OCI-LY7 (cell line): Measurements from ENCODE around the gene NEB. TPM values are rescaled to one million over a fixed set of nuclear protein-coding genes. Genes with fewer than 3 reads are reported as not detected.

Experiments used
- BruUV-seq: library from RNA; stranded (reverse); fragments of 400-500 nt; replicated peaks from 2 replicates; lab custom pipeline; 2021; lab: Mats Ljungman, UMichigan
- CTCF ChIA-PET: fragments of 300-600 bp; sonication (Branson Sonifier 250); formaldehyde crosslinking; loops from one replicate; lab custom pipeline; 2022; ENCODE audit warnings: antibody characterized with exemption; ENCODE audit not compliant: unreplicated experiment; lab: Charles Lee
- POLR2A ChIA-PET: fragments of 300-600 bp; sonication (Branson Sonifier 250); formaldehyde crosslinking; loops from one replicate; lab custom pipeline; 2022; ENCODE audit warnings: antibody characterized with exemption; lab: Charles Lee
- DNase-seq: peaks from one replicate; pipeline ENCODE4 v3.0.0-alpha.2; 2015; ENCODE audit warnings: low spot score
- H2AFZ ChIP-seq: fragments of 200-600 bp; sonication (generic), shearing (Covaris generic); 2 replicates; pipeline ENCODE4 v1.6.1; 2014; ENCODE audit warnings: mild to moderate bottlenecking, antibody characterized with exemption, low read length, moderate library complexity
- H3K27ac ChIP-seq: fragments of 200-600 bp; sonication (generic); 2 replicates; pipeline ENCODE4 v1.5.1; 2014; ENCODE audit warnings: mixed run types, low read depth, mild to moderate bottlenecking, moderate library complexity, low read length, inconsistent platforms; ENCODE audit not compliant: poor library complexity, severe bottlenecking
- H3K36me3 ChIP-seq: fragments of 200-600 bp; sonication (generic); 2 replicates; pipeline ENCODE4 v1.6.1; 2014; ENCODE audit warnings: mild to moderate bottlenecking, antibody characterized with exemption, low read length, moderate library complexity, mixed read lengths; ENCODE audit not compliant: insufficient read depth
- H3K4me1 ChIP-seq: fragments of 200-600 bp; sonication (generic); 2 replicates; pipeline ENCODE4 v1.5.1; 2014; ENCODE audit warnings: mild to moderate bottlenecking, low read length; ENCODE audit not compliant: insufficient read depth, poor library complexity, severe bottlenecking
- H3K4me2 ChIP-seq: fragments of 200-600 bp; sonication (generic); 2 replicates; pipeline ENCODE4 v1.6.1; 2014; ENCODE audit warnings: mild to moderate bottlenecking, low read length
- H3K4me3 ChIP-seq: fragments of 200-600 bp; sonication (generic); 2 replicates; pipeline ENCODE4 v1.5.1; 2014; ENCODE audit warnings: mild to moderate bottlenecking, low read depth, low read length; ENCODE audit not compliant: poor library complexity, severe bottlenecking
- H3K79me2 ChIP-seq: fragments of 200-600 bp; sonication (generic); 2 replicates; pipeline ENCODE4 v1.6.1; 2016; ENCODE audit warnings: low read depth, mild to moderate bottlenecking, low read length, moderate library complexity, mixed read lengths; ENCODE audit not compliant: insufficient read depth
- H3K9me2 ChIP-seq: fragments of 200-600 bp; sonication (generic); 2 replicates; pipeline ENCODE4 v1.6.1; 2016; ENCODE audit warnings: mild to moderate bottlenecking, low read length, mixed read lengths; ENCODE audit not compliant: insufficient read depth
- H3K9me3 ChIP-seq: fragments of 200-600 bp; sonication (generic); 2 replicates; pipeline ENCODE4 v1.6.1; 2014; ENCODE audit warnings: mild to moderate bottlenecking, mixed run types, low read length, mixed read lengths
- H4K20me1 ChIP-seq: fragments of 200-600 bp; sonication (generic); 2 replicates; pipeline ENCODE4 v1.6.1; 2014; ENCODE audit warnings: mild to moderate bottlenecking, antibody characterized with exemption, low read length, moderate library complexity, mixed read lengths; ENCODE audit not compliant: insufficient read depth
- CTCF ChIP-seq: fragments of 200-600 bp; sonication (generic); conservative IDR thresholded peaks from 2 replicates; pipeline ENCODE4 v1.5.1; 2014; ENCODE audit warnings: mild to moderate bottlenecking, antibody characterized with exemption, low read length, moderate library complexity, mixed read lengths
- EZH2phosphoT487 ChIP-seq: fragments of 200-600 bp; sonication (generic); IDR thresholded peaks from 2 replicates; pipeline ENCODE4 v1.6.1; 2018; ENCODE audit warnings: low read depth, borderline replicate concordance, mild to moderate bottlenecking, mixed run types, antibody characterized with exemption, low read length, moderate library complexity, mixed read lengths
- intact Hi-C: fragments of 100-400 bp; cut with micrococcal nuclease; formaldehyde crosslinking; loops from one replicate; pipeline ENCODE4 v1.10.0; 2022; ENCODE audit not compliant: unreplicated experiment
- total RNA-seq, 2 experiments: library from RNA; depleted of rRNA in 1 of 2; stranded (reverse); fragments of >200 nt in 1 of 2; shearing (Covaris generic) in 1 of 2; gene quantifications; 2 replicates each; pipeline ENCODE4 v1.2.3, GENCODE V29; 2014 to 2022

NEB gene
- total RNA-seq, 2 experiments from 2014 or later: 0.04 to 0.38 TPM

- DNase-seq: no peak
- no peaks in the 10 kb centered on the region for H4K20me1 ChIP-seq
- H3K4me1 ChIP-seq: no peaks in the 10 kb centered on the region
- H3K79me2 ChIP-seq: no peaks in the 10 kb centered on the region
- ChIA-PET CTCF (no interaction called here), POLR2A (no interaction called here)
- BruUV-seq: no TSS peak
- H3K9me3 ChIP-seq: no peaks in the 10 kb centered on the region
- no peaks in the 10 kb centered on the region for H3K36me3 ChIP-seq
- H3K4me3 ChIP-seq: no peak overlapping the region
- H2AFZ ChIP-seq: no peak overlapping the region
- H3K4me2 ChIP-seq: no peak overlapping the region
- no peaks in the 10 kb centered on the region for H3K9me2 ChIP-seq
- intact Hi-C loops: no loop called here
- no peak overlapping the region for H3K27ac ChIP-seq
- TF ChIP-seq EZH2phosphoT487 (no peak), CTCF (no peak)
Observed at GRCh38 chr2:151627353-151627752, 106.9 kb downstream of the NEB start.

- Histone ChIP-seq H4K20me1 (no peaks in the 10 kb centered on the region), H3K4me2 (no peak overlapping the region), H3K79me2 (no peaks in the 10 kb centered on the region), H3K9me3 (no peaks in the 10 kb centered on the region), H3K27ac (no peak overlapping the region), H3K4me1 (no peaks in the 10 kb centered on the region), H2AFZ (no peak overlapping the region), H3K9me2 (no peaks in the 10 kb centered on the region), H3K36me3 (no peaks in the 10 kb centered on the region), H3K4me3 (no peak overlapping the region)
- no peak for TF ChIP-seq EZH2phosphoT487
- TF ChIP-seq CTCF: no peak
- BruUV-seq: no TSS peak
- ChIA-PET CTCF (no interaction called here), POLR2A (interaction anchor here (0.6 kb wide), 1 partner anchor 426 kb away, joined by 3 read pairs; no protein-coding TSS in a partner anchor)
- intact Hi-C loops: no loop called here
- no peak for DNase-seq
Observed at GRCh38 chr2:151624271-151624670, 110.0 kb downstream of the NEB start.

GRCh38 chr2:151623631-151624030 is 110.6 kb downstream of the NEB start:
- H3K4me3 ChIP-seq: no peak overlapping the region
- no peak overlapping the region for H3K4me2 ChIP-seq
- no peaks in the 10 kb centered on the region for H3K9me2 ChIP-seq
- no peak for DNase-seq
- no peaks in the 10 kb centered on the region for H3K36me3 ChIP-seq
- no peaks in the 10 kb centered on the region for H3K4me1 ChIP-seq
- POLR2A ChIA-PET: no interaction called here
- intact Hi-C loops: no loop called here
- CTCF ChIA-PET: no interaction called here
- BruUV-seq: no TSS peak
- H3K9me3 ChIP-seq: no peaks in the 10 kb centered on the region
- H3K27ac ChIP-seq: no peak overlapping the region
- TF ChIP-seq EZH2phosphoT487 (no peak), CTCF (no peak)
- H3K79me2 ChIP-seq: no peaks in the 10 kb centered on the region
- no peaks in the 10 kb centered on the region for H4K20me1 ChIP-seq
- H2AFZ ChIP-seq: no peak overlapping the region
